Measurements from ENCODE around the gene HAO1. TPM values are rescaled to one million over a fixed set of nuclear protein-coding genes. Genes with fewer than 3 reads are reported as not detected.
"Not testable (repeated sequence)": the region's sequence is repeated elsewhere in the genome, so short reads cannot be mapped to it uniquely, and the experiment has no call there.

HAO1 gene
- not detected in 2 replicates for total RNA-seq (2014; rRNA removed; shearing (Covaris generic))

- no peak for DNase-seq
- no peaks in the 10 kb centered on the region for H3K36me3 ChIP-seq
- no peaks in the 10 kb centered on the region for H3K27me3 ChIP-seq
- H3K9me3 ChIP-seq (replicated peaks) = no peaks in the 10 kb centered on the region
- no peak within 1 kb of the TSS for H3K4me3 ChIP-seq
- no peaks in the 10 kb centered on the region for H3K4me1 ChIP-seq
- H3K27ac ChIP-seq = no peak within 1 kb of the TSS
Observed at GRCh38 chr20:7940341-7940740, at the start of gene HAO1. Gene HAO1, minus strand, starts transcription at chr20:7940458. Its CDS starts 36 bp downstream, at chr20:7940422.

DNA sequence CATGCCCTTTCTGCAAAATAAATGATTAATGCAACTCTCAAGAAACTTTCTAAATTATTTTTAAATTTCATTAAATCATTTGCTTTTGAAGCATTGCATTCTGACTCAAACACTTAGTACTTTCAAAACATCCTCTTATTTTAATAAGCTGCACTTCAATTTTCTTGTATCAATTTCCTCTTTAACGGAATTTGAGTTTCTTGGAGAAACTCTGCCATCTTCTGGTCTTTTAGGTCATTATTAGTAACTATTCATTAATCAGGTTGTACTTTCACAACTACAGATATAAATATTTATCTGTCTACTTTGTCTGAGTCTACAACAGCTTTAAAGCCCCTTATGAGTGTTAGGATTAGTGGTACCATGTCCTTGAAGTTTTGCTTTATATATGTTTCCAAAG is 49.1 kb upstream of the HAO1 start:
- Histone ChIP-seq H3K27ac (no peak overlapping the region), H3K4me1 (no peaks in the 10 kb centered on the region), H3K9me3 (replicated peaks) (peaks cover 6% of the 10 kb centered on the region; the same call in 1 of the 2 replicates), H3K36me3 (peaks cover 25% of the 10 kb centered on the region), H3K27me3 (no peaks in the 10 kb centered on the region), H3K4me3 (no peak overlapping the region)
- DNase-seq = no peak

- Histone ChIP-seq H3K27me3 (no peaks in the 10 kb centered on the region), H3K4me3 (no peak overlapping the region), H3K27ac (no peak overlapping the region), H3K36me3 (peaks cover 34% of the 10 kb centered on the region), H3K9me3 (replicated peaks) (no peaks in the 10 kb centered on the region), H3K4me1 (no peaks in the 10 kb centered on the region)
- no peak for DNase-seq
Observed at GRCh38 chr20:7985916-7986315, 45.7 kb upstream of the HAO1 start.

- Histone ChIP-seq H3K4me3 (no peak overlapping the region), H3K36me3 (peaks cover 44% of the 10 kb centered on the region), H3K27ac (no peak overlapping the region), H3K9me3 (replicated peaks) (no peaks in the 10 kb centered on the region), H3K4me1 (no peaks in the 10 kb centered on the region), H3K27me3 (no peaks in the 10 kb centered on the region)
- DNase-seq = no peak
Observed at GRCh38 chr20:7984192-7984591, 43.9 kb upstream of the HAO1 start.

DNA sequence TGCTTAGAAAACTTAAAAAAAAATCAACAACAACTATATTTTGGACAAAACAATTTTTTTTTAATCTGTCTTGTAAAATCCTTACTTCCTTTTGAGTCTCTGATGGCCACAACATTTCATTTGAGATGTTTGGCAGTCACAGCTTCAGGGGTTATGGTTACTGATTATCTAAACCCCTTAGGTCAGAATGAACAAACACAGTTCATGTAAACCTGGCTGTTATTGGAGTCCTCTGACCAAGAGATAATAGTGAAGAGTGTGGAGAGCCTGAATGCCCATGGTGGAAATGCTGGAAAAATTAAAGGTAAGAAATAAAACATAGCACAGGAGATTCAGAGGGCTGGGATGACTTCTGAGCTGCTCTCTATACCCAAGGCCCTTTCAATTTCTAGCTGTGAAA is 41.1 kb upstream of the HAO1 start:
- H3K4me1 ChIP-seq = no peaks in the 10 kb centered on the region
- peaks cover 44% of the 10 kb centered on the region for H3K36me3 ChIP-seq
- no peak overlapping the region for H3K4me3 ChIP-seq
- H3K9me3 ChIP-seq (replicated peaks) = no peaks in the 10 kb centered on the region
- H3K27ac ChIP-seq = no peak overlapping the region
- no peaks in the 10 kb centered on the region for H3K27me3 ChIP-seq
- DNase-seq = no peak

GRCh38 chr20:7980332-7981046 is 40.2 kb upstream of the HAO1 start:
- no peak overlapping the region for H3K27ac ChIP-seq
- H3K4me3 ChIP-seq = no peak overlapping the region
- no peaks in the 10 kb centered on the region for H3K4me1 ChIP-seq
- DNase-seq = peak in 1 of 2 experiments; percentile 37
- peaks cover 39% of the 10 kb centered on the region for H3K36me3 ChIP-seq
- H3K27me3 ChIP-seq = no peaks in the 10 kb centered on the region
- no peaks in the 10 kb centered on the region for H3K9me3 ChIP-seq (replicated peaks)

GRCh38 chr20:7977709-7978108 is 37.5 kb upstream of the HAO1 start:
- no peak overlapping the region for H3K4me3 ChIP-seq
- H3K27me3 ChIP-seq = no peaks in the 10 kb centered on the region
- no peaks in the 10 kb centered on the region for H3K9me3 ChIP-seq (replicated peaks)
- H3K27ac ChIP-seq = no peak overlapping the region
- peaks cover 27% of the 10 kb centered on the region for H3K36me3 ChIP-seq
- H3K4me1 ChIP-seq = no peaks in the 10 kb centered on the region
- no peak for DNase-seq

DNA sequence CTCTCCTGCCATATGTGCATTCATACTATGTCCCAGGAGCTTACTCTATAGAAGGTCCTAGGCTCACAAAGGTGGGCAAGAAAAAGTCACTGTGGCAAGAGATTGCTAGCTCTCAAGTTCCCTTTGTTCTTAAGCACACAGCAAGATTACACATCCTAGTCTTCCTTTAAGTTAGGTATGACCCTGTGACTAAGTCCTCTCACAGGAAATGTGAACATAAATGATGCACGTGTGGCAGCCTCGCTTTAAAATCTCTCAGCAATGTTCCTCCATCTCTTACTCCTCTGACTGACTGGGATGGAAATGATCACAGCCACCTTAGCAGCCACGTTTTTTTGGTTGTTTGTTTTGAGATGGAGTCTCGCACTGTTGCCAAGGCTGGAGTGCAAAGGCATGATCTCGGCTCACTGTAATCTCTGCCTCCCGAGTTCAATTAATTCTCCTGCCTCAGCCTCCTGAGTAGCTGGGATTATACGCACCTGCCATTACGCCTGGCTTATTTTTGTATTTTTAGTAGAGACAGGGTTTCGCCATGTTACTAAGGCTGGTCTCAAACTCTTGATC is 35.7 kb upstream of the HAO1 start:
- no peak for DNase-seq
- Histone ChIP-seq H3K27ac (no peak overlapping the region), H3K9me3 (replicated peaks) (no peaks in the 10 kb centered on the region), H3K27me3 (no peaks in the 10 kb centered on the region), H3K4me1 (no peaks in the 10 kb centered on the region), H3K4me3 (no peak overlapping the region), H3K36me3 (peaks cover 12% of the 10 kb centered on the region; the same call in 1 of the 2 replicates)

DNA sequence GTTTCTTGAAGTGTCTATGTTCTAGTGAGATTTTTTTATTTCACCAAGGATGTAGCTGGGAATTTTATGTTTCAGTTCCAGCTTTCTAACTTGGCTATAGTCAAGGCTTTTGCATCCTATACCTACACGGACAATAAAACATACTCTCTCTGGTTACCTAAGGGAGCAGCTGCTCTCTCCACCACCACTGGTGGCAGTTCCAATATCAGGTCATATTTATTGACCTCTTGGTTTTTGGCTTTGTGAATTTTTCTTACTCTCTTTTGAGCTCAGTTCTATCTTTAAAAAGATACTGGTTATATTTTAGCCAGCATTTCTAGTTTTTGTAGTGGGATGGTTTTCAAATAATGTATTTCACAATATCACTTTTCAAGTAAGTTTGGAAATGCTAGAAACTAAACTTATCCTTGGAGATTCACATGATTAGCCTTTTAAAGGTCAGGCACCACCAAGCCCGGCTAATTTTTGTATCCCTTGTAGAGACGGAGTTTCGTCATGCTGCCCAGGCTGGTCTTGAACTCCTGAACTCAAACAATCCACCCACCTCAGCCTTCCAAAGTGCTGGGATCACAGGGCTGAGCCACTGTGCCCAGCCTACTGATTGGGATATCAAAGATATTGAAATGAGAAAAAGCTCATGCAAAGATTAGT is 34.7 kb upstream of the HAO1 start:
- no peak overlapping the region for H3K4me3 ChIP-seq
- H3K4me1 ChIP-seq = no peaks in the 10 kb centered on the region
- DNase-seq = no peak
- no peak overlapping the region for H3K27ac ChIP-seq
- H3K27me3 ChIP-seq = no peaks in the 10 kb centered on the region
- peaks cover 2% of the 10 kb centered on the region; the same call in 1 of the 2 replicates for H3K36me3 ChIP-seq
- no peaks in the 10 kb centered on the region for H3K9me3 ChIP-seq (replicated peaks)

- Histone ChIP-seq H3K27me3 (no peaks in the 10 kb centered on the region), H3K27ac (no peak overlapping the region), H3K9me3 (replicated peaks) (no peaks in the 10 kb centered on the region), H3K4me3 (no peak overlapping the region), H3K36me3 (no peaks in the 10 kb centered on the region), H3K4me1 (no peaks in the 10 kb centered on the region)
- DNase-seq = no peak
Observed at GRCh38 chr20:7971536-7972280, 31.4 kb upstream of the HAO1 start.

DNA sequence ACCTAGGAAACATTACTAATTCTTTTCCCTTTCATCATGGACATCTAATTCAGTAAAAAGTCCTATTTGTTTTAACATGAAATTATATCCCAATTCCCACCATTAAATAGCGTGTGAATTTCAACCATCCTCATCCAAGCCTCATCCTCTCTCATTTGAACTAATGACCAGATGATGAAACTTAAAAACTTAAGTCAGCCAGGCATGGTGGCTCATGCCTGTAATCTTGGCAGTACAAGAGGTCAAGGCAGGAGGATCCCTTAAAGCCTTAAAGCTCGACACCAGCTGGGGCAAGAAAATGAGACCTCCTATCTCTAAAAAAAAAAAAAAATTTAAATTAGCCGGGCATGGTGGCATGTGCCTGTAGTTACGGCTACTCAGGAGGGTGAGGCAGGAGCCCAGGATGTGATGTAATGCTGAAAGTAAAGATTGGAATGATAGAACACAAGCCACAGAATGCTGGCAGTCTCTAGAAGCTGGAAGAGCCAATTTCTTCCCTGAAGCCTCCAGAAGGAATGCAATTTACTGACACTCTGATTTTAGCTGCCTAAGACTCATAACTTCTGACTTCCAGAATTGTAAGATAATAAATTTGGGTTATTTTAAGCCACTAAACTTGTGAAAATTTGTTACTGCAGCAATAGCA is 27.1 kb upstream of the HAO1 start:
- DNase-seq = no peak
- Histone ChIP-seq H3K27ac (no peak overlapping the region), H3K36me3 (no peaks in the 10 kb centered on the region), H3K9me3 (replicated peaks) (no peaks in the 10 kb centered on the region), H3K4me3 (no peak overlapping the region), H3K4me1 (no peaks in the 10 kb centered on the region), H3K27me3 (no peaks in the 10 kb centered on the region)

- no peaks in the 10 kb centered on the region for H3K9me3 ChIP-seq (replicated peaks)
- no peak overlapping the region for H3K27ac ChIP-seq
- no peaks in the 10 kb centered on the region for H3K36me3 ChIP-seq
- no peaks in the 10 kb centered on the region for H3K27me3 ChIP-seq
- H3K4me1 ChIP-seq = no peaks in the 10 kb centered on the region
- DNase-seq = no peak
- H3K4me3 ChIP-seq = no peak overlapping the region
Observed at GRCh38 chr20:7966176-7966575, 25.9 kb upstream of the HAO1 start.

- no peak overlapping the region for H3K4me3 ChIP-seq
- no peaks in the 10 kb centered on the region for H3K36me3 ChIP-seq
- H3K27me3 ChIP-seq = no peaks in the 10 kb centered on the region
- DNase-seq = no peak
- no peaks in the 10 kb centered on the region for H3K9me3 ChIP-seq (replicated peaks)
- no peak overlapping the region for H3K27ac ChIP-seq
- H3K4me1 ChIP-seq = no peaks in the 10 kb centered on the region
Observed at GRCh38 chr20:7959484-7959883, 19.2 kb upstream of the HAO1 start.

DNA sequence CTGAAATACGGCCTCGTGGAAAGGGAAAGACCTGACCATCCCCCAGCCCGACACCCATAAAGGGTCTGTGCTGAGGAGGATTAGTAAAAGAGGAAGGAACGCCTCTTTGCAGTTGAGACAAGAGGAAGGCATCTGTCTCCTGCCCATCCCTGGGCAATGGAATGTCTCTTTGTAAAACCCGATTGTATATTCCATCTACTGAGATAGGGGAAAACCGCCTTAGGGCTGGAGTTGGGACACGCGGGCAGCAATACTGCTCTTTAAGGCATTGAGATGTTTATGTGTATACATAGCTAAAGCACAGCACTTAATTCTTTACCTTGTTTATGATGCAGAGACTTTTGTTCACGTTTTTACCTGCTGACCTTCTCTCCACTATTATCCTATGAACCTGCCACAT is 16.3 kb upstream of the HAO1 start:
- H3K27me3 ChIP-seq; H3K4me3 ChIP-seq; H3K4me1 ChIP-seq; DNase-seq; H3K27ac ChIP-seq; H3K36me3 ChIP-seq; H3K9me3 ChIP-seq (replicated peaks): not testable (repeated sequence)
